Liver (tissue), 9 donors: ENCODE measurements around the gene CCDC86. TPM values are rescaled to one million over a fixed set of nuclear protein-coding genes. Genes with fewer than 3 reads are reported as not detected.
A peak's percentile ranks its signal among the peaks of the same experiment; 100 is the strongest.

ENCODE experiments used
- DNase-seq: peaks from one replicate; pipeline ENCODE4 v3.0.0-alpha.2; 2017; ENCODE audit warnings: low spot score
- H3K27ac ChIP-seq, 2 donors: one replicate each; pipeline ENCODE4 v1.7.0; 2013; ENCODE audit warnings: inconsistent platforms in 2 of 2, low read length in 2 of 2, control low read depth in 1 of 2, low read depth in 1 of 2, mild to moderate bottlenecking in 1 of 2
- H3K27me3 ChIP-seq, 4 donors: one replicate each; pipeline versions ENCODE4 v1.6.1 to v1.7.0; 2013; ENCODE audit warnings: low read length in 3 of 4, inconsistent platforms in 1 of 4, mild to moderate bottlenecking in 1 of 4, moderate library complexity in 1 of 4; ENCODE audit not compliant: control insufficient read depth in 4 of 4, insufficient read depth in 4 of 4
- H3K36me3 ChIP-seq, 4 donors: one replicate each; pipeline versions ENCODE4 v1.6.1 to v1.7.0; 2013; ENCODE audit warnings: low read length in 3 of 4, mild to moderate bottlenecking in 3 of 4, low read depth in 1 of 4, moderate library complexity in 1 of 4; ENCODE audit not compliant: control insufficient read depth in 4 of 4, insufficient read depth in 3 of 4
- H3K4me1 ChIP-seq, 4 donors: one replicate each; pipeline versions ENCODE4 v1.6.1 to v1.7.0; 2013; ENCODE audit warnings: low read length in 3 of 4, mild to moderate bottlenecking in 3 of 4, moderate library complexity in 1 of 4; ENCODE audit not compliant: control insufficient read depth in 4 of 4, insufficient read depth in 4 of 4
- H3K4me3 ChIP-seq, 3 donors: one replicate each; pipeline versions ENCODE4 v1.6.1 to v1.7.0; 2013; ENCODE audit warnings: low read length in 3 of 3, control low read depth in 1 of 3, low read depth in 1 of 3, mild to moderate bottlenecking in 1 of 3
- H3K9ac ChIP-seq, 2 donors: one replicate each; pipeline ENCODE4 v1.7.0; 2013; ENCODE audit warnings: low read length in 2 of 2, mild to moderate bottlenecking in 2 of 2, moderate library complexity in 2 of 2, control low read depth in 1 of 2, low read depth in 1 of 2
- H3K9me3 ChIP-seq, 4 donors: one replicate each; pipeline versions ENCODE4 v1.6.1 to v1.7.0; 2013; ENCODE audit warnings: low read length in 3 of 4; ENCODE audit not compliant: control insufficient read depth in 4 of 4
- ATF3 ChIP-seq: IDR thresholded peaks from 2 replicates; pipeline ENCODE4 v1.6.1; 2016; ENCODE audit warnings: antibody characterized with exemption
- CTCF ChIP-seq: fragments of 150-350 bp; IDR thresholded peaks from 2 replicates; pipeline ENCODE4 v1.5.1; 2017; ENCODE audit warnings: improper control_type of control experiment, low read depth, low read length; ENCODE audit not compliant: missing input control
- EGR1 ChIP-seq, 2 donors: IDR thresholded peaks; 2 replicates each; pipeline ENCODE4 v1.6.1; 2016 to 2018; ENCODE audit warnings: antibody characterized with exemption in 2 of 2, low read depth in 2 of 2
- FOXA1 ChIP-seq: IDR thresholded peaks from 2 replicates; pipeline ENCODE4 v1.6.1; 2016; ENCODE audit warnings: antibody characterized with exemption
- FOXA2 ChIP-seq: IDR thresholded peaks from 2 replicates; pipeline ENCODE4 v1.6.1; 2016; ENCODE audit warnings: antibody characterized with exemption
- GABPA ChIP-seq, 2 donors: IDR thresholded peaks in 1 of 2; conservative IDR thresholded peaks in 1 of 2; 2 replicates each; pipeline ENCODE4 v1.6.1; 2016; ENCODE audit warnings: antibody characterized with exemption in 2 of 2, mild to moderate bottlenecking in 1 of 2, moderate library complexity in 1 of 2
- HNF4A ChIP-seq, 2 donors: conservative IDR thresholded peaks; 2 replicates each; pipeline ENCODE4 v1.6.1; 2016; ENCODE audit warnings: antibody characterized with exemption in 2 of 2, mild to moderate bottlenecking in 2 of 2
- HNF4G ChIP-seq: IDR thresholded peaks from 2 replicates; pipeline ENCODE4 v1.6.1; 2016; ENCODE audit warnings: antibody characterized with exemption
- JUND ChIP-seq, 2 donors: IDR thresholded peaks; 2 replicates each; pipeline ENCODE4 v1.6.1; 2016; ENCODE audit warnings: antibody characterized with exemption in 2 of 2
- MAX ChIP-seq: IDR thresholded peaks from 2 replicates; pipeline ENCODE4 v1.6.1; 2016; ENCODE audit warnings: antibody characterized with exemption
- NR2F2 ChIP-seq: IDR thresholded peaks from 2 replicates; pipeline ENCODE4 v1.6.1; 2016; ENCODE audit warnings: antibody characterized with exemption
- RAD21 ChIP-seq, 2 donors: IDR thresholded peaks; 2 replicates each; pipeline ENCODE4 v1.6.1; 2016; ENCODE audit warnings: antibody characterized with exemption in 2 of 2, mild to moderate bottlenecking in 2 of 2
- REST ChIP-seq: IDR thresholded peaks from 2 replicates; pipeline ENCODE4 v1.6.1; 2016; ENCODE audit warnings: antibody characterized with exemption, mild to moderate bottlenecking
- RXRA ChIP-seq, 2 donors: IDR thresholded peaks; 2 replicates each; pipeline ENCODE4 v1.6.1; 2017 to 2018; ENCODE audit warnings: antibody characterized with exemption in 2 of 2, mild to moderate bottlenecking in 1 of 2
- SP1 ChIP-seq: IDR thresholded peaks from 2 replicates; pipeline ENCODE4 v1.6.1; 2018; ENCODE audit warnings: antibody characterized with exemption, mild to moderate bottlenecking
- TAF1 ChIP-seq: conservative IDR thresholded peaks from 2 replicates; pipeline ENCODE4 v1.6.1; 2016; ENCODE audit warnings: antibody characterized with exemption, mild to moderate bottlenecking
- YY1 ChIP-seq: IDR thresholded peaks from 2 replicates; pipeline ENCODE4 v1.6.1; 2016; ENCODE audit warnings: antibody characterized with exemption, mild to moderate bottlenecking
- ZBTB33 ChIP-seq: IDR thresholded peaks from 2 replicates; pipeline ENCODE4 v1.6.1; 2016; ENCODE audit warnings: antibody characterized with exemption
- WGBS: extraction: QIAGEN DNeasy Blood & Tissue Kit; methylation state at CpG from one replicate; pipeline ENCODE4 v1.1.7; 2013; 5-methylcytosine and 5-hydroxymethylcytosine counted together
- polyA plus RNA-seq, 2 donors: library from polyadenylated mRNA; stranded (reverse) in 1 of 2; unstranded in 1 of 2; fragments of 200-250 nt in 1 of 2; fragments of >200 nt in 1 of 2; fragmentation: Nextera tagmentation in 1 of 2; extraction: Ambion mirVana in 1 of 2; gene quantifications; one replicate each; pipeline versions ENCODE4 v1.2.1 to v1.2.3, GENCODE V29; 2013 to 2015
- total RNA-seq, 2 donors: library from RNA; depleted of rRNA; stranded (reverse); fragments of >200 nt; gene quantifications; one replicate each; pipeline ENCODE4 v1.2.3, GENCODE V29; 2014
- donor health status: healthy.
- donor health status: healthy.
- donor health status: healthy.
- donor health status: healthy.
- donor health status: healthy.

The CCDC86 gene
- total RNA-seq (1 to 10 TPM; 5.0 to 5.2 TPM), polyA plus RNA-seq (1 to 10 TPM; 6.2 to 9.4 TPM)

- 1% methylated on average over 57 of the region's 57 CpGs for WGBS
- Histone ChIP-seq H3K9me3 (no peaks in the 10 kb centered on the region), H3K4me1 (peaks cover 4 to 28% (median 19%) of the 10 kb centered on the region in 4 donors), H3K4me3 (peak within 1 kb of the TSS; percentile 74 to 96 (median 91)), H3K27ac (peak within 1 kb of the TSS; percentile 45 to 58), H3K36me3 (no peaks in the 10 kb centered on the region), H3K9ac (peak within 1 kb of the TSS; percentile 42 to 90), H3K27me3 (no peaks in the 10 kb centered on the region)
- TF ChIP-seq FOXA2 (no peak), RAD21 (IDR thresholded peaks at IDR 0.05) (no peak), JUND (IDR thresholded peaks at IDR 0.05) (peak in 1 of 2 donors; percentile 36), REST (peak; percentile 15), YY1 (peak; percentile 99), TAF1 (no peak), HNF4A (conservative IDR thresholded peaks at IDR 0.05) (peak in 1 of 2 donors; percentile 38), CTCF (no peak), MAX (peak; percentile 100), NR2F2 (no peak), ZBTB33 (no peak), ATF3 (no peak), RXRA (IDR thresholded peaks at IDR 0.05) (peak in 1 of 2 donors; percentile 46), GABPA (IDR thresholded peaks at IDR 0.05 in 1 of 2, conservative IDR thresholded peaks at IDR 0.05 in 1 of 2) (peak in 1 of 2 donors; percentile 81), FOXA1 (no peak), HNF4G (no peak), EGR1 (IDR thresholded peaks at IDR 0.05; ENCODE audit: low read depth in 2 of 2) (no peak), SP1 (peak; percentile 78)
- DNase-seq, result peak; percentile 96
Observed at GRCh38 chr11:60841797-60842667, at the start of gene CCDC86. Gene CCDC86, plus strand, starts transcription at chr11:60842113. Its CDS starts 12 bp downstream, at chr11:60842125.
